HL-60/S4 treated with retinoic acid at 250 ng/mL for 4 days and 3 days (cell line): ENCODE results near the gene CCDC92B.
"Not testable (repeated sequence)": the region's sequence is repeated elsewhere in the genome, so short reads cannot be mapped to it uniquely, and the experiment has no call there.

Experiments used
- in situ Hi-C: fragments of 300-500 bp; cut with MboI; formaldehyde crosslinking; loops from 2 replicates; pipeline ENCODE4 v1.7.0; 2022; ENCODE audit warnings: low sequenced_read_pairs

CCDC92B gene

DNA sequence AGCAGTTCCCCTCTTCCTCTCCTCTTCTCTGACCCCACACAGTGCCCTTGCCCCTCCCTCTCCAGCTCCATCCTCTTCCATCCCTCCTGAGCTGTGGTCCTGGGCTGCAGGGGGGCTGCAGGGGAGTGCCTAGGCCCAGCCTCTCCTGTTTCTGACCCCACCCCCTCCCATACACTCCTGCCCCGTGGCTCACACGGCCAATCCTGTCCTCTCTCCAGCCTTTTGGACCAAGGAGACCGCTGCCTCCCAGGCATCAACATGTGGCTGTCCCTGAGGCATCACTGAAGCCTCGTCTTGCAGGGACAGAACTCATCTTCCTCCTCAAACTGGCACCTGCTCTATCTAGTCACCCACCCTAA is 44.6 kb downstream of the CCDC92B start:
- in situ Hi-C loops, result no loop called here

DNA sequence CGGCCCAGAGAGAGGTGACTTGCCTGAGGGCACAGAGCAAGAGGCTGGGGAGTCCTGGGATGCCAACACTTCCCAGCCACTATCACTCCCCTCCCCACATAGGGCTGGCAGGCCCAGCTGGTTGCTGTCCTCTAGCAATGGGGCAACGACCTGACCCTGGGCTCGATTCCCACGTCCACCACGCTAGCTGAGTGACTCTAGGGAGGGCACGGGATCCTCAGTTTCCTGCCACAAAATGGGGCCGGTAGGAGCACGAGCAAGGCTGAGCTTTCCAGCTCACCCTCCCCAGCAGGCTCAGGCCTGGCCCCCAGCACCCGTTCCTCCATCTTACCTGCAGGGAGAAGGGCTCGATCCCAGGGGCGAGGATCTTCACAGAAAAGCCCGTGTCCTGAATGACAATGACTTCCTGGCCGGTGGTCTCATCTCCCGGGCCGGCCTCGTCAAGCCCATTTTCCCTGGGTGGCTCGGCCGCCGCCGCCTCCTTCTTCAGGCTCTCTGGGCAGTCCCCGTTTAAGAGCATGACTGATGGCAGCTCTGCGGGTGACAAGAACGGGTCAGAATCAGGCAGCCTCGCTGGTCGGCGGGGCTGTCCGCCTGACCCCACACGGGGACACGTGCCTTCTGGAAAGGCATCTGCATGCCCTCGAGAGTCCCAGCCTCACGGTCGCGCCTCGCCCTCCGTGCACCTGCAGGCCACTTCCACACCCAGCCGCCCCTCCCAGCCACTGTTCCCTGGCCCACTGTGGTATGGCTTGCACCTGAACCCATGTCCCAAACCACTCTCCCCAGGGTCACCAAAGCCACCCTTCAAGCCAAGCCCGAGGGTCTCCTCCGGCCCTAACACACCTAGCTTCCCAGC is 45.2 kb downstream of the CCDC92B start:
- in situ Hi-C loops, result no loop called here

DNA sequence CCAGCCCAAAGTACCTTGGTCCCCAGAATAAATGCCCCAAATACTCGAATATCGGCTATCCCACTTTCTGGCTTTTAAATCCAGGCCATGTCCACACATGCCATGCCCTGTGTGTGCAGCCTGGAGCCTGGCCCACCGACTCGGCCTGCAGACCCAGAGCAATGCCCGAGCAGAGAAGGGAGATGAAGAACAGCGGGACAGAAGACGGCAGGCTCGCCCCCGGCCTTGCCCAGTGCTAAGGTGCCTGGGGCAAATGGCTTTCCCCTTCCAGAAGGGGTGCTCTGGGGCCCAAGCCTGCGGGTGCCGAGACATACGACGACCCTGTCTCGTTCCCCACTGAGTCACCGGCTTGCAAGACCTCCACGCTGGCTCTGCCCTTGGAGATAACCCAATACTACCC is 45.8 kb downstream of the CCDC92B start:
- in situ Hi-C loops, result no loop called here

DNA sequence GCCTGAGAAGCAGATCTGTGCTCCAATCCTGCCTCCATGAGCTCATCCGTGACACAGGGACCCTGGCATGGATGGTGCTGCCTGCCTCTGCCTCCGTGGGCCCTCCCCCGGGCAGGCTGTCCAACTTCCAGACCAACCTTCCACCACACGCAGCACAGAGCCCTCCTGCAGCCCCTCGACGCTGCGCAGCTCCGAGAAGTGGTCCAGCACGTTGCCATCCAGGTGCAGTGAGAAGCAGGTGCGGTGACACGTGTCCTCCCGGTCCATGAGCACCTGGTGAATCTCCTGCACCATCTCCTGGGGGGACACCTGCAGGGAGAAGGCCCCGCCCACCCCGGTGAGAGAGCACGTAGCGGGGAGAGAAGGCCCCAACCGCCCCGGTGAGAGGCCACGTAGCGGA is 46.3 kb downstream of the CCDC92B start:
- in situ Hi-C loops, result no loop called here

DNA sequence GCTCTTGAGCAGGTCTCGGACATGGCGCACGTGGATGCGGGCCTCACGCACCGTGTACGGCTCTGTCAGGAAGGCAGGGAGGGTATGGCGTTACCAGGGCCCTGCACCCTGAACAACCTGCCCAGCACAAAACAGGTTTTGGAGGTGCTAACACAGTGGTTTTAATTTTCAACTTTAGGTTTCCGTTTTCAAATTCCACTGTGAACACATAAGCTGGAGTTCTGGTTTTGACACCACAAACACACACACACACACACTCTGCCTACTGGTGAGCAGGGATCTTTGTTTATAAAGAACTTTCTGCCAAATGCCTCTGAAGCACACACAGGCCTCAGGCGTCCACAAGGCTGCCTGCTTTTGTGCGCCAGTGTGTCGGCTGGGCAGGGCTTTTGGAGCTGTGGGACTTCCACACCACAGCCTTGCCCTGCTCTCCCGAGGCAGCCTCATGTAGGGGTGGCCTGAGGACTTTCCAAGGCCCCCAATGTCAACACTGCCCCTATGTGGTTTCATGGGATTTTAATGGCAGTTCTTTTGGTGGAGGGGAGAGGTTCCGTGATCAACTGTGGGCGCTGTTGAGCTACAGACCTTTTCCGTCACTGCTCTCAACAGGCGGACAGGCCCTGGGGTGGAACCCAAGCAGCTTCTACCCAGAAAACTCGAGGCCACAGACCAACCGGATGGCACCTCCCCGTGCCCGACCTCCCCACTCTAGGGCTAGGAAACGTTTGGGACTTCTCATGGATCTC is 47.3 kb downstream of the CCDC92B start:
- in situ Hi-C loops, result no loop called here

DNA sequence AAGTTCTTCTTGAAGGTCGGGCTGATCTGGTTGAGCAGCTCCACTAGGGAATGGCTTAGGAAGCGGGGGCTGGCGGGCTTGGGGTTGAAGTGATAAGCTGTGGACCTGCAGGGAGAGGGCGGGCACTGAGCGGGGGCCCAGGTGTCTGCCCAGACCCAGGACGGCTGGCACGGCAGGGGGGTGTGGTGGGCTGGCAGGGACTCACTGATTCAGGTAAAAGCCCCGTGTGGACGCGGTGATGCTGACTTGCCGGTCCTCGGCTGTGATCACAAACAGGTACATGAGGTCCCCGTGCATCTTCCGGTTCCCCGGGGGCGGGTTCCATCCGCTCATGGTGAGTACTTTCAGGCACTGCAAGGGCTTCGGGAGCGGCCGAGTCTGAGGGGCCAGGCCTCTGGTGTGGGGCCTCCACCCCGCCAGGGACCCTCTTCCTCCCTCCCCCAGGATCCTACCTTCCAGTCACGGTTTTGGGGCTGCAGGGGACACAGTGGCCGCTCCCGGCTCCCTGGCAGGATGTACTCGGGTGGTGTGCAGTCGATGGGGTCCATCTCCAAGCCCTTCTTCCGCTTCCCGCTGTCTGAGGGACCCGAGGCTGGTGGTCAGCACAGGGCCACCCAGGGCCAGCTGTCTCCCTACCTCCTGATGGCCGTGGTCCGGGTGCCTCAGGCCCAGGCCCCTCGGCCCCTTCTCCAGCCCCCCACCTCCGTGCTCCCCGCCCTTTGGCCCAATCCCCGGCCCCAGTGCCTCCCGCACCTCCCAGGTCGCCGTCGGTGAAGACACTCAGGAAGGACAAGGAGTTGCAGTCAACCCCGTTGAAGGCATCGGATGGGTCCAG is 48.1 kb downstream of the CCDC92B start:
- in situ Hi-C loops, result no loop called here

DNA sequence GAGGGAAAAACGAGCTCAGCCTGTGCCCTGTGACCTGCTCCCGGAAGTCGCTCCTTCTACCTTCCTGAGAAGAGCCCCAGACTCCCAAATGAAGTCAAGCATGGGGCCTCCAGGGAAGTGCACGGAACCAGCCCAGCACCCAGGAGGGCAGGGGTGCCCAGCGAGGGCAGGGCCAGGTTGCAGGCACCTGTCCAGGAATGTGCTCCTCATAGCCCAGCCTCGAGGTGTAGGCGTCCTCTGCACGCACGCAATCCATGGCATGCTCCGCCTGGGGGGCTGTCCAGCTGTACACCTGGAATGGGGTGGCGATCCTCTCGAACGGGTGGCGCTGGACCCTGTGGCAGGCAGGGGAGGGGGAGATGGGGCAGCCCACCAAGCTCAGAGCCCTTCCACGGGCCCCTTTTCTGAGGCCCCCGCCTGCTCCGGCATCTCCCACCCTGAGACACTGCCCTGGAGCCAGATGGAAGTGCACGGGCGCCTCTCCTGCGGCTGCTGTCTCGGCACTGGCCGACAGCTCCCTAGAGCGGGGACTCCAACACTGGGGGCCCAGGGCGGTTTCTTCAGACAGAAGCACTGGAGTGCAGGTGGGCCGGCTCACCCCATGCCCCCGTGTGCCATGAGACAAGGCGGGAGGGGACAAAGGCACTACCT is 48.8 kb downstream of the CCDC92B start:
- in situ Hi-C loops, result no loop called here

DNA sequence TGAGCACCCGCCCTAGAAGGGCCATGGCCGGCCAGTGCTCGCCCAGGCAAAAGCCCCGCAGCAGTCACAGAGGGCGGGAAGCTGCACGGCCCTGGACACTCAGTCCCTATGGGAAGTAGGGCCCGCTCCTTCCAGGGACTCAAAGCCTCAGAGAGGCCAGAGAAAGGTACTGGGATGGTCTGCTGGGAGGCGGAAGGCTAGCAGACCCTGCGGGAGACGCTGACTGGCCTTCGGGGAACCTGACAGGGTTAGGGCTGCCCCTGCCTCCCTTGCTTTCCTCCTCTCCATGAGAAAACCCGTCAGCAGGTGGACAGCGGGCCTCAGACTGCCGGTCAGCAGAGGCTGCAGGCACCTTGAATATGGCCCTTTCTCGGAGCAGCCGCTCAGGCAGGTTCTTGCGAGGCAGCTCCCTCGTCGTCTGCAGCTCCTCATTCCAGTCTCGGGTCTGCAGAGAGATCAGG is 49.4 kb downstream of the CCDC92B start:
- in situ Hi-C loops, result no loop called here

DNA sequence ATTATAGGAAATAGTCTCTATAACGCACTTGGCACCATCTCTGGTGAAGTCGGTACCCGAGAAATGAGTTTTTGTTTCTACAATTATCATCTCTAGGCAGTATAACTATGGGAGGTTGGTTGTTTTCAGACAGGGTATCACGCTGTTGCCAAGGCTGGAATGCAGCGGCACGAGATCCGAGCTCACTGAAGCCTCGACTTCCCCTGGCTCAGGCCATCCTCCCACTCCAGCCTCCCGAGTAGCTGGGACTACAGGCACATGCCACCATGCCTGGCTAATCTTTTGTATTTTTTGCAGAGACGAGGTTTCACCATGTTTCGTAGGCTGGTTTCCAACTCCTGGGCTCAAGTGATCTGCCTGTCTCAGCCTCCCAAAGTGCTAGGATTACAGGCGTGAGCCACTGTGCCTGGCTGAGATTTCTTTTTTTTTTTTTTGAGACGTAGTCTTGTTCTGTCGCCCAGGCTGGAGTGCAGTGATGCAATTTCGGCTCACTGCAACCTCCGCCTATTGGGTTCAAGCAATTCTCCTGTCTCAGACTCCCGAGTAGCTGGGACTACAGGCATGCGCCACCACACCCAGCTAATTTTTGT is 50.1 kb downstream of the CCDC92B start:
- in situ Hi-C loops, result not testable (repeated sequence)

DNA sequence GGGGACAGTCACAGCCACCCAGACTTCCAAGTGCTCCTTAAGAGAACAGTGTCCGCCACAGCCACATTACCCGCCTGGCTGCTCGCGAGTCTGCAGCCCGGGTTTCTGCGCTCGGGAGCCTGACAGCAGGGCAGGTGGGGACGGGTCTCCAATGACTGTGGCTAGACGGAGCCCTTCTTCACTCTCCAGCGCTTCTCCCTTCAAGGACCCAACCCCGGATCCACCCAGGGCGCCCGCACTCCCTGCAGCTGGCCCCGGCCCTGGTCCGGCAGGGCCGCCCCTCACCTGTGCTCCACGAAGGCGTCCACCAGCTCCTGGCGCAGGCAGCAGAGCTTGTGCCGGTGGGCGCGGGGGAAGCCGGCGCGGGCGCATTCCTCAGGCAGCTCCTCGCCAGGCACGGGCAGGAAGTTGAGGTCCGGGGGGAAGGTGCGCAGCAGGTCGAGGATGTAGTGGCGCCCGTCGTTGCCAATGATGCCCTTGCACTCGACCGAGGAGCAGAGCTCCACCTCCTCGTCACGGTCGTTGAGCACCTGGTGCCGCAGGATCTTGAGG is 51.8 kb downstream of the CCDC92B start:
- in situ Hi-C loops, result no loop called here

DNA sequence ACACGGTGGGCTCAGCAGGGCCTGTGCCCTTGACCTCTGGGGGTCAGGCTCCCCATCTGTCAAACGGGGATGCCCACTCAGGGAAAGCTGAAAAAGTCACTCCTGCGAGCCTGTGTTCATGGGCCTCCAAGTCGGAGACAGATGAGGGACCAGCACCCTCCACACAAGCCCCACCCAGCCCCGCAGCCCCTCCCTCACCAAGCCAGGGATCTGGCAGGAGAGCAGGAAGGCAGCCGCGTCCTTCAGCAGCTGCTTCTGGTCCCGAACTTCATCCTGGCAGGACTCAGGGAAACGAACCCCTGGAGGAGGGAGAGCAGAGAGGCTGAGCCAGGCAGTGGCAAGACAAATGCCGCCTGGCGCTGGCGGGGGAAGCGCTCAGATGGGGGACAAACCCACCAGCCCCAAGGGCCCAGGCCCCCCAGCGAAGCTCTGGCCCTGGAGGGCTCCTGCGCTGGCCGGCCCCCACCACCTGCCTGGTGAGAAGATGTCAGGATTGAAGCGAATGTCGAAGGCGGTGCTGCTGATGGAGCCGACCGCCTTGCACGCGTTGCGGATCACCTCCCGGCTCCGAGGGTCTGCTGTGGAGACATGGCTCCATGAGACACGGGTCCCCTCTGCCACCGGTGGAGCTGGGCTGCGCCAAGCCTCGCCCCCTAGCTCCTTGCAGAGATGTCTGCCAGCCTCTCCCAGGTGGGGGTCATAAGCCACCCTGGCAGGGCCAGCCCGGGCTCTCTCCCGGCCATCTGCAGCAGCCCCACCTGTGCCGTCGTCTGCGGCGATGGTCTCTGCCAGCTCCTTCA is 53.3 kb downstream of the CCDC92B start:
- in situ Hi-C loops, result no loop called here

DNA sequence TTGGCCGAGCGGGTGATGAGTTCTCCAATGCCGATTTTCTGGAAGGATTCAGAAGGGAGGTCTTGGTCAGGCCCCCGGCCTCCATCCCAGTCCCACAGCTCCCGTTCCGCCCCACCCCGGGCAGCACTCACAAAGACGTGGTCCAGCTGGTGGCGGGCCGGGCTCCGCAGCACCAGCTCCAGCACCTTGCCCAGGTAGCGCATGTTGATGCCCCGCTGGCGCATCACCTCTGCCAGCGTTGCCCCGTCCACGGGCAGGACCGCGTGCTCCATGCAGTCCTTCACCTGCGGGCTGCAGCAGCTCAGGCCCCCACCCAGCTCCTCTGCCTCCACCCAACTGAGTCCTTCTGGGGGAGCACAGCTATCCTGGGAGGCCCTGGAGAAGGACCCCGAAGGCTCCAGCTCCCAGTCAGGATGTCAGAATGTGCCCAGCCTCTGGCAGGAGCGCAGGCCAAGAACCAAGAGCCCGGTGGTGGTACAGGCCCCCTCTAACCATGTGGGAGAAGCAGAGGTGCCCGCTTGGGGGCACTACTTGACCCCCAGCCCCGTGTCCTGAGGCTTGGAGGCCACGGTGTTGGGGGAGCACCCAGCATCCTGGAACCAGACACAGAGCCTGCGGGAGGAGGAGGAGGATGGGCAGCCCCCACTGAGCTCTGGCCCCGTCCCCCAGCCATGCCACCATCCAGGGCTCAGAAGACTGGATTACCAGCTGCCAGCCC is 54.0 kb downstream of the CCDC92B start:
- in situ Hi-C loops, result no loop called here

DNA sequence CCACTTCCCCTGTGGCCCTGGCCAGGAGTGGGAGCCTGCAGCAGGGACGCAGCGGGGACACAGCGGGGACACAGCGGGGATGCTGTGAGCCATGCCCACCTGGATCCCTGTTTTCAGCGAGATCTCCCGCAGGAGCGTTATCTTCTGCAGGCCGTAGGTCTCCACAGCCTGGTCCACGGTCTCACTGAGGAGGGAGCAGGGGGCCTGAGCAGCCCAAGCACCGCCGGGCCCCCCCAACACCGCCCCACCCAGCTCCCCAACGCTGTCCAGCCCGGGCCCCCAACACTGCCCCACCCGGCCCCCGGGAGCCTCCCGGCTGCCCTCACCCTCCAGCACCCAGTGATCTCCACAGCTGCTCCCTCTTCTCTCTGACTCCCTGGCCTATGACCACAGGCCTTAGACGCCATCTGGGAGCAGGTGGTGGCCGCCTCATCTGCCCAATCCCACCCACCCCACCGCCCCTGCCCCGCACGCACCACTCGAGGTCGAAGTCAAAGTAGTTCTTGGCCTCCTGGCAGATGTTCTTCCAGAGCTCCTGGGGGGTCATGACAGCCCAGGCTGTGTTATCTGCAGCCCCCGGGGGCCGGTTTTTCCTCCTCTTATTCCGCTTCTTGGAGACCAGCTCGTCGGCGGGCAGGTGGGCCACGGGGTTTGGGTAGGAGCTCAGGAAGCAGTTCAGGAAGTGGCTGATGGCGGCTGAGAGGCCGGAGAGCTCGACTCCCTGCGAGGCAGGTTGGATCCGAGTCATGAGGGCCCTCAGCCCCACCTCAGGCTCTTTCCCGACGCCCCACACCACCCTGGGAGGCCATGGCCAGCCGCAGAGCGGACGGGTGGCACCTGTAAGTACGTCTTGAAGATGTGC is 54.8 kb downstream of the CCDC92B start:
- in situ Hi-C loops, result no loop called here

DNA sequence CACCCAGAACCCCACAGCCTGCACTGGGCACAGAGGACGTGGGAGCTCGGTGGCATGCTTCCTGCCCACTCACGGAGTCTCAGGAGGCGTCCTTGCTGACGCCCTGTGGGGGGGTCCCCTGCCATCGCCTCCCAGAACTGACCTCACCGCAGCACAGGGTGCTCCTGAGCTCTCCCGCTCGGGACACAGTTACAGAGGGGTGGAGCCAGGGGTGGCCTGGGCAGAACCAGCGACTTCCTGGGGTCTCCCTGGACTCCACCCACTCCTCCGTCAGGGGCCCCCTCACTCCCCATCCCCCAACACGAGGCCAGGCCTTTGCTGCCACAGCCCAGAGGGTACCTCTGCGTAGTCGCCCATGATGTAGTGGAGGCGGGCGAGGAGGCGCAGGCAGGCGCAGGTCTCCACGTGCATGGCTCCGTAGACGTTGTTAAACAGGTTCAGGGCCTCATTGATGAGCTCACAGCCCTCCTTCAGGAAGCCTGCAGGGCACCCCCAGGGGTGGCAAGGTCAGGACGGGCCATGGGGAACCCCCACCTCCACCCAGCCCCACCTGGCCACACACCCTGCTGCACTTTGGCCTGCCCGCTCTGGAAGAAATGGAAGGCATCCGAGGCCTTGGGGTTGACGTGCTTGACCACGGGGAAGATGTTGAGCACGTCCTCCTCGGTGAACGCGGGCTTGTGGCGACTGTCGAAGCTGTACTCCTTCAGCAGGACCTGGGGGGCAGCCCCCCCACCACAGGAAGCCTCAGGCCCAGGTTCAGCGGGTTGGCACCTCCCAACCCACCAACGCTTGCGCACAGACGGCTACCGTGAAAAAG is 55.7 kb downstream of the CCDC92B start:
- in situ Hi-C loops, result no loop called here

DNA sequence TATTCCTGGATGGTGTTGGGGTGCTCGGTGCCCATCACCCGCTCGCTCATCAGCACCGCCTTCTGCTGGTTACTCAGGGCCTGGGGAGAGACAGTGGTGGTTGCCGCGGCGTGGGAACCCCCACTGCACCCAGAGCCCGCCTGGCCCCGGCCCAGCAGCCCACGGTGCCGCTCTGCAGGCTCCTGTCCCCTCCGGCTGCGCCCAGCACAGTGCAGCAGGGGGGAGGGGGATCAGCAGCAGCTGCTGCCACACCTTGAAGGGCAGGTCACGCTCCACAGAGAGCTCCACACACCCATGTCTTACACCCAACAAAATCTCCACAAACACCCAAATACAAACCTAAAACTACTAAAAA is 56.7 kb downstream of the CCDC92B start:
- in situ Hi-C loops, result no loop called here

DNA sequence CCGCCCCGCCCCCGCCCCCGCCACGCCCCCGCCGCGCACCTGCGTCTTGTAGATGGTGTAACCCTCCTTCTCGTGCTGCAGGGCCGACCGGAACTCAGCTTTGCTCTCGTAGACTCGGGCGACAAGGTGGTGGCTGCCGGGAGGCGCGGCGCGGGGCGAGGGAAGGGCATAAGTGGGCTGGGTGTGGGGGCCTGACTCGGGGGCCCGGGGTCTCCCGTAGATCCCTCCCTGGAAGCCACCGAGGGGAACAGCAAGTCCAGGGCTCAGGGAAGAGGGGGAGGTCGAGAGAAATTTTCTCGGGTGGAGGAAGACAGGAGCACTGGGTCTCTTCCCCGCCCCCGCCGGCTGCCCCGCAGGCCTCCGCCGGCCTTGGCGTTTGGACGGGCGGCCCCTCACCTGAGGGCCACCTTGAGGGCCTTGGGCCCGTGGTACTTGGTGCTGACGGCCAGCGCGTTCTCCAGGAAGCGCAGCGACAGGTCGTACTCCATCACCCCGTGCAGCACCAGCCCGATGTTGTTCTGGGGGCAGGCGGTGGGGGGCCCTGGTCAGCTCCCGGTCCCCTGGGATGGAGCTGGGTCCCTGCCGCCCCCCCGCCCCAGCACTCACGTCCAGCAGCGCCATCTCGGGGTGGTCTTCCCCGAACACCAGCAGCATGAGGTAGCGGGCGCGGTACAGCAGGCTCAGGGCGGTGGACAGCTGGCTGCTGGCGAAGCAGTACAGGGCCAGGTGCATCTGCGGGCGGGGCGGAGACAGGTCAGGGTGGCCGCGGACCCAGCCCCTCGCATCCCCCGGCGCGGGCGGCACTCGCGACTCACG is 57.3 kb downstream of the CCDC92B start:
- in situ Hi-C loops, result no loop called here
